Adipose tissue (tissue), 3 donors: Measurements from ENCODE around the gene NPHP3. TPM values are rescaled to one million over a fixed set of nuclear protein-coding genes. Genes with fewer than 3 reads are reported as not detected.
"Not testable (repeated sequence)": the region's sequence is repeated elsewhere in the genome, so short reads cannot be mapped to it uniquely, and the experiment has no call there.

Experiments
- H3K27ac ChIP-seq: one replicate; pipeline ENCODE4 v1.5.1; 2013; ENCODE audit warnings: low read depth, low read length
- WGBS, 3 donors: extraction: QIAGEN DNeasy Blood & Tissue Kit; methylation state at CpG; one replicate each; pipeline ENCODE4 v1.1.7; 2013; 5-methylcytosine and 5-hydroxymethylcytosine counted together
- polyA plus RNA-seq, 3 donors: library from polyadenylated mRNA; stranded (reverse); fragments of 200-250 nt; gene quantifications; one replicate each; pipeline ENCODE4 v1.2.3, GENCODE V29; 2013
- donor health status: healthy with polysubstance abuse.
- donor health status: Bipolar disorder and iron deficiency.
- donor health status: healthy.

Gene NPHP3, protein sequence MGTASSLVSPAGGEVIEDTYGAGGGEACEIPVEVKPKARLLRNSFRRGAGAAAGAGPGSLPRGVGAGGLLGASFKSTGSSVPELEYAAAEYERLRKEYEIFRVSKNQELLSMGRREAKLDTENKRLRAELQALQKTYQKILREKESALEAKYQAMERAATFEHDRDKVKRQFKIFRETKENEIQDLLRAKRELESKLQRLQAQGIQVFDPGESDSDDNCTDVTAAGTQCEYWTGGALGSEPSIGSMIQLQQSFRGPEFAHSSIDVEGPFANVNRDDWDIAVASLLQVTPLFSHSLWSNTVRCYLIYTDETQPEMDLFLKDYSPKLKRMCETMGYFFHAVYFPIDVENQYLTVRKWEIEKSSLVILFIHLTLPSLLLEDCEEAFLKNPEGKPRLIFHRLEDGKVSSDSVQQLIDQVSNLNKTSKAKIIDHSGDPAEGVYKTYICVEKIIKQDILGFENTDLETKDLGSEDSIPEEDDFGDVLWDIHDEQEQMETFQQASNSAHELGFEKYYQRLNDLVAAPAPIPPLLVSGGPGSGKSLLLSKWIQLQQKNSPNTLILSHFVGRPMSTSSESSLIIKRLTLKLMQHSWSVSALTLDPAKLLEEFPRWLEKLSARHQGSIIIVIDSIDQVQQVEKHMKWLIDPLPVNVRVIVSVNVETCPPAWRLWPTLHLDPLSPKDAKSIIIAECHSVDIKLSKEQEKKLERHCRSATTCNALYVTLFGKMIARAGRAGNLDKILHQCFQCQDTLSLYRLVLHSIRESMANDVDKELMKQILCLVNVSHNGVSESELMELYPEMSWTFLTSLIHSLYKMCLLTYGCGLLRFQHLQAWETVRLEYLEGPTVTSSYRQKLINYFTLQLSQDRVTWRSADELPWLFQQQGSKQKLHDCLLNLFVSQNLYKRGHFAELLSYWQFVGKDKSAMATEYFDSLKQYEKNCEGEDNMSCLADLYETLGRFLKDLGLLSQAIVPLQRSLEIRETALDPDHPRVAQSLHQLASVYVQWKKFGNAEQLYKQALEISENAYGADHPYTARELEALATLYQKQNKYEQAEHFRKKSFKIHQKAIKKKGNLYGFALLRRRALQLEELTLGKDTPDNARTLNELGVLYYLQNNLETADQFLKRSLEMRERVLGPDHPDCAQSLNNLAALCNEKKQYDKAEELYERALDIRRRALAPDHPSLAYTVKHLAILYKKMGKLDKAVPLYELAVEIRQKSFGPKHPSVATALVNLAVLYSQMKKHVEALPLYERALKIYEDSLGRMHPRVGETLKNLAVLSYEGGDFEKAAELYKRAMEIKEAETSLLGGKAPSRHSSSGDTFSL (N-terminal part only)
- polyA plus RNA-seq = 10 to 100 TPM in 1 of 3 donors, 1 to 10 TPM in 2; 4.8 to 21.0 (median 8.7) TPM

DNA sequence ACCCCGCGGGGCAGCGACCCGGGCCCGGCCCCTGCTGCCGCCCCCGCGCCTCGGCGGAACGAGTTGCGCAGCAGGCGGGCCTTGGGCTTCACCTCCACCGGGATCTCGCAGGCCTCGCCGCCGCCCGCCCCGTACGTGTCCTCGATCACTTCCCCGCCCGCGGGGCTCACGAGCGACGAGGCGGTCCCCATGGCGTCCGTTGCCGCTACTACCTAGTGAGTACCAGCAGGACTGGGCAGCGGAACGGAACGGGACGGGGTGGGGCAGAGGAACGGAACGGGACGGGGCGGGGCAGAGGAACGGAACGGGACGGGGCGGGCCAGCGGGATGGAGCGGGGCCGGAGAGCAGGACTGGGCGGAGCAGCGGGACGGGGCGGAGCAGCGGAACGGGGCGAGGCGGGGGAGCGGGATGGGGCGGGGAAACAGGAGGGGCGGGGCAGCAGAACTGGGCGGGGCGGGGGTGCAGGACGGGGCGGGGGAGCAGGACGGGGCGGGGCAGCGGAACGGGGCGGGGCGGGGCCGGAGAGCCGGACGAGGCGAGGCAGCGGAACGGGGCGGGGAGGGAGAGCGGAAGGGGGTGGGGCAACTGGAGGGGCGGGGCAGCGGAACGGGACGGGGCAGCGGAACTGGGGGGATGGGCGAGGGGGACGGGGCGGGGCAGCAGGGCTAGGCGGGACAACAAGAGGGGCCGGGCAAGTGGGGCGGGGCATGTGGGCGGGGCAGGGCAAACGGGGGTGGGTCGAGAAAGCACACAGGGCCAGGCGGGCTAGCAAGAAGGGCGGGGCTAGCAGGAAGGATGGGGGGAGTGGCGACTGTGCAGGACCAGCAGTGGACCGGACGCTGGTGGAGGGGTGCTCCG, at the start of gene NPHP3:
Gene NPHP3 (minus strand): TSS at position 245 of the 859 bp plus-strand sequence. CDS start 54 bp downstream, at position 191.
- 1 to 3% (median 1%) methylated on average over 67 to 93 of the region's 96 CpGs for WGBS, 3 donors
- H3K27ac ChIP-seq = peak within 1 kb of the TSS; percentile 70

- H3K27ac ChIP-seq = no peak overlapping the region
Observed at GRCh38 chr3:132758740-132759139, 36.5 kb upstream of the NPHP3 start.

DNA sequence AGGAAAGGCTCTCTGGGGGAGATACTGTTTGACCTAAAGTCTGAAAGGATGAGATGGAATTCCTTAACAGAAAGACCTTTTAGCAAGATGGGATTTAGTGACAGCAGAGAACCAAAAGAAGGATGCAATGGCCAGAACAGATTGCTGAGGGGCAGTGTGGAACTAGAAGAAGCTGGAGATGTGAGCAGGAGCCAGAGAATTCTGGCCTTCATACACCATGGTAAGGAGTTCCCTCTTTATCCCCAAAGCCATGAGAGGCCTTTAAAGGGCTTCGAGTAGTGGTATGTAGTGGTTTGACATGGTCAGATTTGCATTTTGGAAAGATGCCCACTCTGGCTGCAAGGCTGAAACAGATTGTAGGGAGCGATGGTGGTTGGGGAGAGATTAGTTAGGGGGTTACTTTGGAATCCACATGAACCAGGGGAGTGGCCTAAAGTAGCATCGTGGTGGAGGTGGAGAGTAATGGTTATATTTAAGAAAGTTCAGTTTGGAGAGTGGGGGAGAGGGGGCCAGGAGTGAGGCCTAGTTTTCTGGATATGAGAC, 34.0 kb upstream of the NPHP3 start:
- H3K27ac ChIP-seq = no peak overlapping the region
- WGBS, 3 donors = 77 to 87% (median 82%) methylated on average over 3 of the region's 3 CpGs

More at GRCh38 chr3:132758740-132759139, 36.5 kb upstream of the NPHP3 start:
- WGBS, 3 donors = 67 to 79% (median 71%) methylated on average over 2 of the region's 2 CpGs

GRCh38 chr3:132753946-132754345, 31.7 kb upstream of the NPHP3 start:
- H3K27ac ChIP-seq = no peak overlapping the region

DNA sequence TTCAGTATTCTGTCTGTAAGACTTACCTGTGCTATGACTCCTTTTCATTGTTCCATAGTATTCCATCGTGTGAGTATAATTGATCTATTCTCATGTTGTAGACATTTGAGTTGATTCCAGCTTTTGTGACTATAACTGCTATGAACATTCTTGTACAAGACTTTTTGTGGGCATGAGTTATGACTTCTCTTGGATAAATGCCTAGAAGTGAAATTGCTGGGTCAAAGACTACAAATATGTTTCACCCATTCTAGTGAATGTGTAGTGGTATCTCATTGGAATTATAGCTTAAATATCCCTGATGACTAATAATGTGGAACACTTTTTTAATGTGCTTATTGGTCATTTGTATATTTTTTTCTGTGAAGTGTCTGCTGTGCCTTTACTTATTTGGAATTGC, 27.6 kb upstream of the NPHP3 start:
- no peak overlapping the region for H3K27ac ChIP-seq
- WGBS, 3 donors = 73 to 90% (median 83%) methylated on average over 1 of the region's 1 CpG

DNA sequence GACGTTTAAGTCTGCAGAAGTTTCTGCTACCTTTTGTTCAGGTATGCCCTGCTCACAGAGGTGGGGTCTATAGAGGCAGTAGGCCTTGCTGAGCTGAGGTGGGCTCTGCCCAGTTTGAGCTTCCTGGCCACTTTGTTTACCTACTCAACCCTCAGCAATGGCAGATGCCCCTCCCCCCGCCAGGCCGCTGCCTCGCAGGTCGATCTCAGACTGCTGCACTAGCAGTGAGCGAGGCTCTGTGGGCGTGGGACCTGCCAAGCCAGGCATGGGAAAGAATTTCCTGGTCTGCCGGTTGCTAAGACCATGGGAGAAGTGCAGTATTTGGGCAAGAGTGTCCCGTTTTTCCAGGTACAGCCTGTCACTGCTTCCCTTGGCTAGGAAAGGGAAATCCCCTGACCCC, 24.5 kb upstream of the NPHP3 start:
- WGBS, 3 donors = 57 to 85% (median 84%) methylated on average over 9 of the region's 9 CpGs

GRCh38 chr3:132738314-132738713, 16.1 kb upstream of the NPHP3 start:
- 86 to 100% (median 99%) methylated on average over 1 of the region's 1 CpG for WGBS, 3 donors
- H3K27ac ChIP-seq = no peak overlapping the region

More for the DNA sequence above, 24.5 kb upstream of the NPHP3 start:
- H3K27ac ChIP-seq = not testable (repeated sequence)

DNA sequence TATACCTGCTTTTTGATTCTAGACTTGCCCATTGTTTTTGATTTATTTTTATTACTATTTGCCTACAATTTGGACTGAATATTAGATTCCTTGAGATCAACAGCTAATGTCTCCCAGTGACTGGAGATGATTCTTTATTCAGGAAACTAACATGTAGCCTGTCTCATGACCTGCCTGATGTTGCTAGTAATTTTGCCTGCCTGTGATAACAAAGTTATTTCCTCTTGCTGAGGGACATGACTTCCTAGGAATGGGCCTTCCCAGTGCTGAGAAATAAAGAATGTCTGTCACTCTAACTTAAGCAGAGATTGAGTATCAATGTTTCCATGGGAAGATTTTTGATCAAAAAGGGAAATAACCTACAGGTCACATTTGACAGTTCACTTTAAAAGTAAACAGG, 13.4 kb upstream of the NPHP3 start:
- H3K27ac ChIP-seq = no peak overlapping the region

DNA sequence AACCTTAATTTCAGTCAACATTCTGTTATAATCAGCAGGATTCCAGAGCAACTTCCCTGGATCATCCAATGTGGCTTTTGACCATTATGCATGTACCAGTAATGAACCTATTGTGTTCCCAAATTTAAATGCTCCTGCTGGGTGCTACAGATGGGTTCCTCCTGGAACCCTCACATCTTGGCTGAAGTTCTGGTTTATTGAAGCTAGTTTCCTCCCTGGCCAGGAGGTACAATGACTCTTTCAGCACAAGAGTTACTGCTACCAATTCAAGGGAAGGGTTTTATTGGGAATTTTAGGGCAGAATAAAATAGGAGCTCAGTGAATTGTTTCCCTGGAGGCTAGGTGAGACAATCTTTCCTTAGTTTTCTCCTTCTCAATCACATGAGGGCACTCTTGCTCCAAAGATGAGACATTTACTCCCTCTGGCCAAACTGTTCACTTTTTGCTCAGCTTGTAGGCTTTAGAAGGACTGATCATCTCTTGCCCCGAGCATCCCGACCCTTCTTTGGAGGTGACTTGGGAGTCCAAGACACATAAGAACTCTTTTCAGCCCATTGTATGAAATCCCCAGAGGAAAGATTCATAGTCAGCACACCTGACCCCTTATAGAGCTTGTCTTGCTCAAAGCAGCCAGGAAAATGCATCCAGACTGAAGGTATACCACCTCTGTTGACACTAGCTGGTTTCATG, 8.8 kb upstream of the NPHP3 start:
- 0 to 15% (median 8%) methylated on average over 2 of the region's 2 CpGs for WGBS, 3 donors
- no peak overlapping the region for H3K27ac ChIP-seq

- WGBS, 3 donors = 12 to 29% (median 20%) methylated on average over 2 of the region's 2 CpGs
- H3K27ac ChIP-seq = no peak overlapping the region
Observed at GRCh38 chr3:132726341-132726823, 4.2 kb upstream of the NPHP3 start.

DNA sequence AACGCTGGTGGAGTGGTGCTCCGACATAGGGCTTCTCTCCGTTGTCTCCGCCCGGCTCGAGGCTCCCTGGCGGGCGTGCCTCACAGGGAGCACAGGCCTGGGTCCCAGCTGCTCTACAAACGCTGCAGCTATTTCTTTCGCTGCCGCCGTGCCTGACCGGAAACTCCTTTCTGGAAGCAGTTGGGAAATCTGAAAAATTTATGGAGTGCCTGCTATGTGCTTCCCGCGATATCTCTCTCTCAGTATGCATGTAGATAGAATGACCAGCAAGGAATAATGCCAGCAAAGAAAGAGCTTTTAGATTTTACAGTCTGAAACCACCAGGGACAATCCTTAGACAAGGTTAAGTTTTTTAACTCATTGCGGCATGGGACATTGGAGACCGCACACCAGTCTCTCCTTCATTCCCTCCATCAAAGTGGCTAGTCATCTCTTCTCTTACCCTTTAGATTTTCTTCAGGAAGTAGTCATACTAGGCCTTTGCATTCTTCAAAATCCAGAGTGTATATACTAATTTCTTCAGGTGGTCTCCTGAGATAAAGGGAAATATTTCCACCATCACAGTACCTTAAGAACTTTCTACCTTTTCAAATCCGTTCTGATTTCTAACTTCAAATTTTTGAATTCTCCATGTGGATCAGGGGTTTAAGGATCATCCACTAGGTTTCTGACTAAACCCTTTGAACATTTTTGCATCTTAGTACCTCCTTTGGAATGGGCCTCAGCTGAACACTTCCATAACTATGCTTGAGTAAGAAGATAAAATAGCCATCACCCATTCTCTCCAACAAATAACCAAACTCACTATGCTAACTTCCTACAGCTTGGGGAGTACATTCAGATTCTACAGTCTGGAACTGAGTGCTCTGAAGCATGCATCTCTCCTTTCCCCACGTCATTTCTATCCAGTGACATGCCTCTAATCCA, 1.1 kb upstream of the NPHP3 start:
- no peak overlapping the region for H3K27ac ChIP-seq
- WGBS, 3 donors = 9 to 12% (median 11%) methylated on average over 19 of the region's 19 CpGs

DNA sequence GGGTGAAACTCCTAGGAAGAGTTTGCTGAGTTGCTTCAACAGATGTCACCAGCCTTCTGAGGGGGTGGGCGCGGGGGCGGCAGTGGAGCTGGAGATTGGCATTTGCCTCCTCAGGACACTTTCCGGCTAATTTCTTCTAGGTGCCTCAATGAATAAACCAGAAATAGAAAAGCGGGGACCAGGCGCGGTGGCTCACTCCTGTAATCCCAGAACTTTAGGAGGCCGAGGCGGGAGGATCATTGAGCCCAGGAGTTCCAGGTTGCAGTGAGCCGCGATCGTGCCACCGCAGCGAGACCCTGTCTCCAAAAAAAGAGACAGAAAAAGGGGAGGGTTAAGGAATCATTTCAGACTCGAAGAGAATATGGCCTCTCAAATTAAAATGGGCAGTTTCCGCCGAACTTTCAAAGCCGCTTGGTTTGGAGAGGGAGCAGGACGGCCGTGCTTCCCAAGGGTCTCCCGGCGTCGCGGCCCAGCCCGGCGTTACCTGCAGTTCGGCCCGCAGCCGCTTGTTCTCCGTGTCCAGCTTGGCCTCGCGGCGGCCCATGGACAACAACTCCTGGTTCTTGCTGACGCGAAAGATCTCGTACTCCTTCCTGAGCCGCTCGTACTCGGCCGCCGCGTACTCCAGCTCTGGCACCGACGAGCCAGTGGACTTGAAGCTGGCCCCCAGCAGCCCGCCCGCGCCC, 587 bp downstream of the NPHP3 start:
- H3K27ac ChIP-seq = peak overlapping the region; percentile 70
- WGBS, 3 donors = 2 to 5% (median 4%) methylated on average over 47 of the region's 47 CpGs

DNA sequence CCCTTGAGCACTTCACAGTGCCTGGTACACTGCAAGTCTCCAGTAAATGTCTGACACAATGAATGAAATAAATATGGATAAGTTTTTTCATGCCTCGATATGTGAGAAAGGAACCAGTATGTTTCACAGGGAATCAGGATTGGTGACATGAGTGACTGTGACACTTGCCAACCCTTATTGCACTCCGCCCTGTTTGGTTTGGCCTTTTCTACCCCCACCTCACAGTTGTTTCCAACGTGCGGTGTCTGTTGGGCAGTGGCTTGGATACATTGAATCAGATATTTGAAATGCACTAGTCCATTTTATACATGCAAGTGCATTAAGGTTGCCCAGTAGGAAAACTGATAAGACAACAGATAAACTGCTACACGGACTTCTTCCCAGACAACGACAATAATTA, 2.0 kb downstream of the NPHP3 start:
- H3K27ac ChIP-seq = no peak overlapping the region
- 34 to 72% (median 68%) methylated on average over 6 of the region's 6 CpGs for WGBS, 3 donors

DNA sequence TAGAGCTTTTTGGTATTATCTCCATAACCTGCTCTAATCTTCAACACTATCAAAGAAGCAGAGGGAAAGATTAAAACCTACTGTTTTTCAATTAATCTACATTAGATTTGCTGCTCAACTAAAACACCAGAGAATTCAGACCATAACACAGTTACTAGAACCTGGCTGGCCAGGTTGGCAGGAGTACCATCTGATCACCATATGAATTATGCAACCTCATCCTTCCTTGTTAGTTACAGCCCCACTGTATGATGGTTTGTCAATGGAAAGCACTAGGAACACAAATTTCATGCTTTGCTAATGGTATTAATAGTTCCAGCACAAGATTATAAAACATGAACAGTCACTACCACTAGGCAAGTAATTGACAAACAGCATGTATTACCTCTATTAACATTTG, 5.8 kb downstream of the NPHP3 start:
- no peak overlapping the region for H3K27ac ChIP-seq

DNA sequence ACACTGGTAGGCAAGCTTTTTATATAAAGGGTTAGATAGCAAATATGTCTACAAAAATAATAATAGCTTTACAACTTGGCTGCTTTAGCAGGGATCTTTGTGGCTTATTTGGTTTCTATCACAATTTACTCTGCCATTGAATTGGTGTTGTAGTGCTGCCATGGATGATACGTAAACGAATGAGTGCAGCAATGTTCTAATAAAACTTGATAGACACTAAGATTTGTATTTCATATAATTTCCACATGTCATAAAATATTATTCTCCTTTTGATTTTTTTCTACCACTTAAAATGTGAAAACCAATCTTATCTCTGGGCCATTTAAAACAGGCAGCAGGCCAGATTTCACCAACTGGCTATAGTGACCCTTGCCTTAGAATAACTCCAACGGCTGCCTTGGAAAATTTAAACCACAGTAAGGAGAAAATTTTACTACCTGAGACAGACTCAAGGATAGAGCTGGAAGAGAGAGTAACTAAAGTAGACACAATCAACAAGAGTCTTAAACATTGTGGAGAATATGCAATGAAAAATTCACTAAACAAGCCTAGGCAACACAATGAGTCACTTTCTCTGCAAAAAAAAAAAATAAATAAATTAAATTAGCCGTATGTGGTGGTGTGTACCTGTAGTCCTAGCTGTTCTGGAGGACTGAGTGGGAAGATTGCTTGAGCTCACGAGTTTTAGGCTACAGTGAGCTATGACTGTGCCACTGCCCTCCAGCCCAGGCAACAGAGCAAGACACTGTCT, 8.1 kb downstream of the NPHP3 start:
- WGBS, 3 donors = 82 to 93% (median 85%) methylated on average over 5 of the region's 5 CpGs

More for the DNA sequence above, 8.1 kb downstream of the NPHP3 start:
- no peak overlapping the region for H3K27ac ChIP-seq
